Measurements from ENCODE around the gene NMU.
"Not testable (repeated sequence)": the region's sequence is repeated elsewhere in the genome, so short reads cannot be mapped to it uniquely, and the experiment has no call there.

Gene NMU

GRCh38 chr4:55625835-55626234 lies 10.3 kb downstream of the NMU start:
- TF ChIP-seq CTCF (conservative IDR thresholded peaks at IDR 0.05; ENCODE audit: low read length): no peak

GRCh38 chr4:55624063-55624462 lies 12.0 kb downstream of the NMU start:
- DNase-seq (ENCODE audit: low read depth); H3K4me3 ChIP-seq (ENCODE audit: low read length): not testable (repeated sequence)

More at GRCh38 chr4:55625835-55626234, 10.3 kb downstream of the NMU start:
- DNase-seq (ENCODE audit: low read depth): no peak
- H3K4me3 ChIP-seq (ENCODE audit: low read length): no peak overlapping the region

GRCh38 chr4:55618546-55619143 lies 17.5 kb downstream of the NMU start:
- no peak overlapping the region for H3K4me3 ChIP-seq (ENCODE audit: low read length)
- no peak for DNase-seq (ENCODE audit: low read depth)
- TF ChIP-seq CTCF (conservative IDR thresholded peaks at IDR 0.05; ENCODE audit: low read length): no peak

- no peak overlapping the region for H3K4me3 ChIP-seq (ENCODE audit: low read length)
- DNase-seq (ENCODE audit: low read depth): no peak
- no peak for TF ChIP-seq CTCF (conservative IDR thresholded peaks at IDR 0.05; ENCODE audit: low read length)
These were observed 18.4 kb downstream of the NMU start for GRCh38 chr4:55617587-55618197.

- H3K4me3 ChIP-seq (ENCODE audit: low read length): no peak overlapping the region
- TF ChIP-seq CTCF (conservative IDR thresholded peaks at IDR 0.05; ENCODE audit: low read length): no peak
- DNase-seq (ENCODE audit: low read depth): no peak
These were observed 21.1 kb downstream of the NMU start for GRCh38 chr4:55615008-55615407.

- no peak for TF ChIP-seq CTCF (conservative IDR thresholded peaks at IDR 0.05; ENCODE audit: low read length)
- no peak overlapping the region for H3K4me3 ChIP-seq (ENCODE audit: low read length)
- DNase-seq (ENCODE audit: low read depth): no peak
These were observed 22.5 kb downstream of the NMU start for GRCh38 chr4:55613621-55614020.

- DNase-seq (ENCODE audit: low read depth): no peak
- TF ChIP-seq CTCF (conservative IDR thresholded peaks at IDR 0.05; ENCODE audit: low read length): no peak
- H3K4me3 ChIP-seq (ENCODE audit: low read length): no peak overlapping the region
These were observed 23.8 kb downstream of the NMU start for GRCh38 chr4:55612341-55612740.
